MM.1S (cell line): ENCODE data around the gene NOTUM.

ENCODE experiments used
- EZH2 ChIP-seq: fragments of 300-600 bp; sonication (generic); optimal IDR thresholded peaks from 2 replicates; pipeline ENCODE3; 2017; ENCODE audit warnings: low read depth, mild to moderate bottlenecking, antibody characterized with exemption, low read length, mixed read lengths
- TF ChIP-seq, protein P1 (sequence below): fragments of 300-600 bp; sonication (generic); IDR thresholded peaks from 2 replicates; pipeline ENCODE4 v1.5.1; 2016; ENCODE audit warnings: antibody characterized with exemption, low read length, mixed read lengths

DNA sequence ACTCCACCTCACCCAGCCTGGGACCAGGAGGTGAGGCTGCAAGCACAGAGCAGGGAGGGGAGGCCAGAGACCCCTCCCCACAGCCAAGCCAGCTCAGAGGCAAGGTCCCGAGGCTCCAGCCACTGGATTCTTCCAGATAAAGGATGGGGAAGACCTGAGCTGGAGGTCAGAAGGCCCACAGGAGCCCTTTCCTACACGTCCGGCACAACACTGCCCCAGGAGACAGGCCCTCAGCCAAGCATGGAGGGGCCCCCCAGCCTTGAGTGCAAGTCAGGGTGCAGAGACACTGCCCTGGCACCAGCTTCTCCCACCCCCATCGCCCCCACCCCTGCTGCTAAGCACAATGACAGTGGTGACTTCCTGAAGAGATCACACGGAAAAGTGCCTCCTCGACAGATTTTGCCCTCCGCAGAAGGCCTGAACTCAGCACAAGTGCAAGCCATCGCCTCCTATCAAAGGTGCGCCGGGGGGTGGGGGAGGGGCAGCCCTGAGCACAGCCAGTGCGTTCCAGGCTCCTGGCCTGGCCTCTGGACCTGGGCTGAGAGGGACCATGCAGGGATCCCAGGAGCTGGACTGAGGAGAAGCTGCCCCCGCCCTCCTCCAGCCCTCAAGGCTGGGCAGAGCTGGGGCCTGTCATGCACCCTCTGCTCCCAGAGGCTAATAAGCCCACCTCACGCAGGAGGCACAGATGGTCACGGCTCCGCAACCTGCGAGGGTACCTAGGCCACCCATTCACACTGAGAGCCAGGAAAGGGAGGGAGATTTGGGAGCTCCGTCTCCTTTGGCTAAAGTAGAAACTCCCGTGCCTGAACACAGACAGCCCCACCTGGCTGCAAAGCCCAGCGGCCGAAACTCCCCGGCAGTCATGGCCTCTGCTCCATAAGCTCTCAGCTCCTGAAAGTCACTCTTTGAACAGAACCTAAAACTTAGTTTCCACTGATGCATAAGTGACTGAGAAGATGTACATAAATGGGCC is 36.1 kb downstream of the NOTUM start:
- TF ChIP-seq, protein P1, sequence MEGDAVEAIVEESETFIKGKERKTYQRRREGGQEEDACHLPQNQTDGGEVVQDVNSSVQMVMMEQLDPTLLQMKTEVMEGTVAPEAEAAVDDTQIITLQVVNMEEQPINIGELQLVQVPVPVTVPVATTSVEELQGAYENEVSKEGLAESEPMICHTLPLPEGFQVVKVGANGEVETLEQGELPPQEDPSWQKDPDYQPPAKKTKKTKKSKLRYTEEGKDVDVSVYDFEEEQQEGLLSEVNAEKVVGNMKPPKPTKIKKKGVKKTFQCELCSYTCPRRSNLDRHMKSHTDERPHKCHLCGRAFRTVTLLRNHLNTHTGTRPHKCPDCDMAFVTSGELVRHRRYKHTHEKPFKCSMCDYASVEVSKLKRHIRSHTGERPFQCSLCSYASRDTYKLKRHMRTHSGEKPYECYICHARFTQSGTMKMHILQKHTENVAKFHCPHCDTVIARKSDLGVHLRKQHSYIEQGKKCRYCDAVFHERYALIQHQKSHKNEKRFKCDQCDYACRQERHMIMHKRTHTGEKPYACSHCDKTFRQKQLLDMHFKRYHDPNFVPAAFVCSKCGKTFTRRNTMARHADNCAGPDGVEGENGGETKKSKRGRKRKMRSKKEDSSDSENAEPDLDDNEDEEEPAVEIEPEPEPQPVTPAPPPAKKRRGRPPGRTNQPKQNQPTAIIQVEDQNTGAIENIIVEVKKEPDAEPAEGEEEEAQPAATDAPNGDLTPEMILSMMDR: no peak
- no peak for TF ChIP-seq EZH2
